ENCODE data around the gene SPSB4.

Gene SPSB4

DNA sequence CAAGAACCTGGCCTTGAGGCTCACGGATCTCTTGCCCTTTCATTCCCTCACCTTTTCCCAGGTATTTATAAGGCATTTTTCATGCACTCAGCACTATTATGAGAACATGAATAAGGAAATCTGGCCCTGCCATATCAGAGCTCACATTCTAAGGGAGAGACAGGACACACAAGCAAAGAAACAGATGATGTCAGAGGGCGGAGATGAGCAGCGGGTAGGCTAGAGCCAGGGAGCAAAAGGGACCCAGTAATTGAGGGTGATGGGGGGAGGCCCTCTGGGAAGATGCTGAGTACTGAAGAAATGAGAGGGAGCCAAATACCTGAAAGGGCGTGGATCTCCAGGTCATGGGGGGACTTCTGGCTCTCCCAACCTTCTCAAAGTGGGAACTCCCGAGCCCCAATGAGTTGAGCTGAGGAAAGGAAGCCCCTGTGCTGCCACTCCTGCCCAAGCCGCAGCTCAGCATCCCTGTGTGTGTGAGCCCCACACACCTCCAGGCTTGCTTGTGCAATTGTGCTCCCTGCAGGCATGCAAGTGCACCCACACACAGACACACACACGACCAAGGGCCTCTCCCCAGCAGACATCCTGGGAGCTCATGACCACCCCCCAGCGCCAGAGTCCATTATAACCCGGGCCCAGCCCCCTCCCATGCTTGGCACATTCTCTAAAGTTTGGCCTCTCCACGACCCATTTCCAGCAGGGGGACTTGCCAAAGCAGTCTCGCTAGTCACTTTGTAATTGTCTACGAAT lies 99.1 kb downstream of the SPSB4 start:
- DNase-seq (ENCODE audit: low read depth in 1 of 2, low spot score in 1 of 2), result no peak

GRCh38 chr3:141150931-141151330 lies 99.8 kb downstream of the SPSB4 start:
- no peak for DNase-seq (ENCODE audit: low read depth in 1 of 2, low spot score in 1 of 2)

DNA sequence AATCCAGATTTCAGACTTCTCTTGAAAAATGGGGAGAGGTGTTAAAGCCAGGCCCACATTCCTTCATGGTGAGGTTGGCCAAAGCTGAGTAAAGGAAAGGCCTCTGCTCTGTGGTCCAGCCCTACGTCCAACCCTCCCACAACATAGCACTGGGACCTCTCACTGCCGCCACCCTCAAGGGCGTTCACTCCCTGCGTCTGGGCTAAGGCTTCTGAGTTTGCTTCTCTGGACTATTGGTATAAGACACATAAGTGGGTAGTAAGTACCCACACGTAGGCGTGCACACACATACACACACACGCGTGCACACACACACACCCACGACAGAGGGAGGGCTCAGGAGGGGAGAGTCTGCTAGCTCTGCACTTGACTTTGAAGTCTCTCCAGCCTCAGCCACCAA lies 100.3 kb downstream of the SPSB4 start:
- no peak for DNase-seq (ENCODE audit: low read depth in 1 of 2, low spot score in 1 of 2)

DNA sequence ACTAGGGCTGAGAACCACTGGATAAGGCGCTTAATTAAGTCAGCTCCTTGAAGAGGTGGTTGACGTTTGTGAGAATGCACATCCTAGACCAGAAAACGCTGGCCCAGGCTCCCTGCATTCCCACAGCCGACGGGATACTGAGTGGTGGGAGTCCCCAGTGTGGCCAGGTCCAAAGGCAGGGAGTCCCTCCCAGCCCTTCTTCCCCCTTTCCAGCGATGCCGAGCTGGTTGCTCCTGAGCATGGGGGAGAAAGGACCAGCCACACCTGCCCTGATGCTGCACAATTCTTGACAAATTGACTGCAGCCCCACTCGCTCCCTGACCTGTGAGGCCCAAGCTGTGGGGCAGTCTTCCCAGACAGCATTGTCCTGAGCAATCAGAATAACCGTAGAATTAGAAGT lies 101.0 kb downstream of the SPSB4 start:
- no peak for DNase-seq (ENCODE audit: low read depth in 1 of 2, low spot score in 1 of 2)

DNA sequence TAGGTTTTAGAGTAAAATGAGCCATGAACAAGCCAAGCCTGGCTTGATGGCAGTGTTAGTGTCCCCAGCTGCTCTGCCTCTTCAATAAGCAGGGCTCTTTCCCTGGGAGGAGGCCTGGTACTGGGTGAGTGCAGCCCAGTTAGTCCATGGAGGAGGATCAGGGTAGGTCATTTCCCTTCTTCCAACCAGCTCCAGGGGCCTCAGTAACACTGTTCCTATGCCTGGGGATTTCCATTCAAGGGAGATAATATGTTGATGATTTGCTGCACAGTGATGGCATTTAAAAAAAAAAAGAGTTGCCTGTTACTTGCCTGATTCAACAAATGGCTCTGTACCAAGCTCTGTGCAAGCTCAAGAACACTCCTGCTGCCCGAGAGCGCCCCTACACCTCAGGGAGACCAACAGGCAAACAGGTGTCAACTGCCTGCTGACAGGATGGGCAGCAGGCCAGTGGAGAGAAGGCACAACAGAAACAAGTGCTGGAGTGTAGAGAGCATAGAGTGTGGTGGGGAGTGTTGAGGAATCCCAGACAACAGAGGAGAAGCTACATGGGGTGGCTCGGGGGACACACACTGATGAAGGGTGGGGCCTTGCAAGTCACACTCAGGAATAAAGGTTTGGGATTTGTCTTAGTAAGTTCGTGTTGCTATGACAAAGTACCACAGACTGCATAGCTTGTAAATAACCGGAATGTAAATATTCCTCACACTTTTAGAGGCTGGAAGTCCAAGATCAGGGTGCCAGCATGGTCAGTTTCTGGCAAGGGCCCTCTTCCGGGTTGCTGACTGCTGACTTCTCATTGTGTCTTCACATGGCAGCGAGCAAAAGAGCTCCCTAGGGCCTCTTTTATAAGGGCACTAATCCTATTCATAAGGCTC lies 101.9 kb downstream of the SPSB4 start:
- no peak for DNase-seq (ENCODE audit: low read depth in 1 of 2, low spot score in 1 of 2)

- no peak for DNase-seq (ENCODE audit: low read depth in 1 of 2, low spot score in 1 of 2)
These were observed 102.5 kb downstream of the SPSB4 start for GRCh38 chr3:141153679-141153966.

DNA sequence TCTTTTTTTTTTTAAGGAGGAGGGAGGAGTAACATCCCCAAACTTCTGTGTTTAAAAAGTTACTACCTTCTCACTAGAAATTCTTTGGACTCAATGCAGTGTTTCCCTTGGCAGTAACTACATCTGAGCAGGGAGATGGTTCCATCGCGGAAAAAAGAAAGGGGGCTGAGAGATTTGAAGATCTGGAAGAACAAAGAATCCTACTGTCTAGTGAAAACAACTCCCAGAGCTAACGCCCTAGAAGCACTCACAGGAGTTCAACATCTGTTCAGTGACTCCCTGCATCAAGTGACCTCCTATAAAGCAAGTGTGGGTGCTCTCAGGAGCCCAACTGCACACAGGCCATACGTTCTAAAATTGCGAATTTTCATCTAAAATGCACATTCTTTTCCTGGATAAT lies 113.7 kb downstream of the SPSB4 start:
- no peak for DNase-seq (ENCODE audit: low read depth in 1 of 2, low spot score in 1 of 2)

GRCh38 chr3:141167681-141168080 lies 116.5 kb downstream of the SPSB4 start:
- DNase-seq (ENCODE audit: low read depth in 1 of 2, low spot score in 1 of 2), result no peak

DNA sequence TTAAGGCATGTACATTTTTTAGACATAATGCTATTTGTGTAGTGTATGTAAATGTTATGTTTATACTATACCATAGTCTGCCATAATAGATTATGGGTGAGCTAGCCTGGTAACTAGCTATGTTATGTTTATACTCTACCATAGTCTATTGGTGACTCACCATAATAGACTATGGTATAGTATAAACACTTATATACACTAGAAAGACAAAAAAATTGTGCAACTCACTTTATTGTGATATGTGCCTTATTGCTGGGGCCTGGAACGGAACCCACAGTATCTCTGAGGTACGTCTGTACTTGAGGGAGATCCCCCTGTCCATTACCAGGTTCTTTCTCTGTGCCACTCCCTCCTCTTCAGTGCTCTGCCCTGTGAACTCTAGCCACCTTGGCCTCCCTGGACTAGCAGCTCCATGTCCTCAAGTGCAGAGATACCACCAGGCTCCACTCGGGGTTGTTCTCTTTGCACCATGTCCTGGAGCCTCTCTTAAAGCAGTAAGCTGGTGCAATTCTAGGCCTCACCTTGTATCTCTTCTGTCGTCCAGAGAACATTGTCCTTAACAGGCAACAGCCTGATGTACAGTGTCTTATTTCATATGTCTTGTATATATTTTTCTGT lies 119.6 kb downstream of the SPSB4 start:
- DNase-seq (ENCODE audit: low read depth in 1 of 2, low spot score in 1 of 2), result no peak

DNA sequence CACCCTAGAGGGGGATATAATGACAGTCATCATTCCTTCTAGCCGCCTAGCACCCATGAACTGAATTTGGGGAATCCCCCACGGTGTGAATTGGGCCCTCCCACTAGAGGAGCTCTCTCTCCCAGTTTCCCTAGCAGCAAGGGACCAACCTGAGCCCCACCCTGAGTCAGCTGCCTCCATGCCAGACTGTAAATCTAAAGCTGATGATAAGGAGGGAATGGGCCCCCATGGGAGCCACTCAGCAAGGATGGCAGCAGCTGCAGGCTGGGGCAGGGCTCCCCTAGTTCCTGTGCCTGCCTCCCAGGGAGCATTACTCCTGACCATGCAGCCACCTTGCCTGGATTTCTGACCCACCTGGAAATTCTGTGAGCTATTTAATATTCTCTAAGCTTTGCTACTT lies 123.5 kb downstream of the SPSB4 start:
- no peak for DNase-seq (ENCODE audit: low read depth in 1 of 2, low spot score in 1 of 2)

GRCh38 chr3:141176775-141177174 lies 125.6 kb downstream of the SPSB4 start:
- no peak for DNase-seq (ENCODE audit: low read depth in 1 of 2, low spot score in 1 of 2)

DNA sequence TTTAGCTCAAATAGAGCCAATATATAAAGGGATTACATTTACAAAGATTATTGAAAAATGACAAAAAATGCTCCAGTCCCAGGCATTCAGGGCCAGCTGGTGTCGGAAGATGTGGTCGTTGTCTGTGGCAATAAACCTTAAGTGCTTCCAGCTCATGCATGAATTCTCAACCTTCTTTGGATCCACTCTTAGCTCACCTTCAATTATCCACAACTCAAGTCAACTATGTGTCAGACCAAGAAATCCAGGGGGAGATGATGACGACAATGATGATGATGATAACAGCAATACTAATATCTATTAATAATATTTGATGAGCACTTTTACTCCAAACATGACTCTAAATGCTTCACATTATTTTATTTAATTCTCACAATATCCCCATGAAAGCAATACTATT lies 126.9 kb downstream of the SPSB4 start:
- DNase-seq (ENCODE audit: low read depth in 1 of 2, low spot score in 1 of 2), result no peak

GRCh38 chr3:141178551-141178950 lies 127.4 kb downstream of the SPSB4 start:
- DNase-seq (ENCODE audit: low read depth in 1 of 2, low spot score in 1 of 2), result no peak

GRCh38 chr3:141179983-141180382 lies 128.8 kb downstream of the SPSB4 start:
- no peak for DNase-seq (ENCODE audit: low read depth in 1 of 2, low spot score in 1 of 2)

GRCh38 chr3:141181196-141181595 lies 130.0 kb downstream of the SPSB4 start:
- DNase-seq (ENCODE audit: low read depth in 1 of 2, low spot score in 1 of 2), result no peak

GRCh38 chr3:141181819-141182218 lies 130.7 kb downstream of the SPSB4 start:
- DNase-seq (ENCODE audit: low read depth in 1 of 2, low spot score in 1 of 2), result no peak

DNA sequence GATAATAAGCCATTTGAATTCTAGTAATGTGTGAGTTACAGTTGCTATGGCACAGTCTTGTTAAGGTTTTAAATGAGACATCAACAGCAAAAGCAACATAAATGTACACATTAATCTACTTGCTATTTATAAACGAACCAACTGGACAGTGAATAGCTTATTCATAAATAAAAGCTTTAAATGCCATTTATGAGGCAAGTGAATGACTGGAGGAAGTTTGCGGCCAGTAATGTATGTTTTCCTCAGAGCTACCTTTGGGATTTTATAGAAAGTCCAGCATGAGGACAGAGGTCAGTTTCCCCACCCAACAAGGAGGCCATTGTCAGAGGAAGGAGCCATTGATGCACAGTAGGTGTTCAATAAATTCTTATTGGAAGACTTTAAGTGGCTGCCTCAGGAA lies 132.5 kb downstream of the SPSB4 start:
- no peak for DNase-seq (ENCODE audit: low read depth in 1 of 2, low spot score in 1 of 2)

DNA sequence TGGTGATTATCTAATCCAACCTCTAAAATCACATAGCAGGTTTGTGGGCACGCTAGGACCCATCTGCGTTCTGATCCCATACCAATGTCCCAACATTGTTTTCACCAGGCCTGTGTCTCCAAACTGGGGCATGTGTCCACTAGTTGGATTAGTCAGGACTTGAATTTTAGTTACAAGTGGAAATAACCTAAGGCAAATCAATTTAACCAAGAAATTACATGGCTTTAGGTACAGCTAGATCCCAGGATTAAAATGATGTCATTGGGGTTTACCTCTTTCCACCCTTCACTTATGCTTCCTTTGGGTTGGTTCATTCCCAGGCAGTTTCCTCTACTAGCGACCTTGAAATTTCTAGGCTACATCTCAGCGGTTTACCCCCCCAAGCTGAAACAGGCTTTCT lies 133.3 kb downstream of the SPSB4 start:
- no peak for DNase-seq (ENCODE audit: low read depth in 1 of 2, low spot score in 1 of 2)

- DNase-seq (ENCODE audit: low read depth in 1 of 2, low spot score in 1 of 2), result no peak
These were observed 140.1 kb downstream of the SPSB4 start for GRCh38 chr3:141191097-141191749.

DNA sequence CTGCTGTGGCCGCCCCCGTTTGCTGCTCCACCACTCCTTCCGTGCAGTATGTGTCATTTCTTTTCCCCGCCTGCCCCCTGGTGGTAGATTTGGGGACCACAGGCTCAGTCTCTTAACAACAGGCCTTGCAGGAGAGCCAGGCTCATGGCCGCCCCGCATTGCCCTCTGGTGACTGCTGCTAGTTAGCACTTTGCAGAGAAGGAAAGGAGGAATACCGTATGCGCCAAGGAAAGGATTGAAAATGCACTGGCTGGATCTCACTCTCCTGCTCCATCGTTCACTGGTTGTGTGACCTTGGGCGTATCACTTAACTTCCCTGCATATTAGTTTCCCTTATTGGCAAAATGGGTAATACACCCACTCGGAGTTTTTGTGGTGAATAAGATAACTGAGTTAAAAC lies 141.2 kb downstream of the SPSB4 start:
- peak; percentile 89 to 100 for DNase-seq (ENCODE audit: low read depth in 1 of 2, low spot score in 1 of 2)

GRCh38 chr3:141193066-141193830 lies 142.1 kb downstream of the SPSB4 start:
- no peak for DNase-seq (ENCODE audit: low read depth in 1 of 2, low spot score in 1 of 2)
